DND-41 (cell line): Measurements from ENCODE around the gene SUSD6.

Source experiments
- ATAC-seq: fragments of 200-7000 bp; cut with Tn5 transposase; 3 replicates; pipeline ENCODE4 v1.9.1; 2021; ENCODE audit warnings: low read depth; ENCODE audit not compliant: insufficient read depth
- DNase-seq: peaks from one replicate; pipeline ENCODE4 v3.0.0-alpha.2; 2020
- H2AFZ ChIP-seq: 2 replicates; pipeline ENCODE4 v1.6.0; 2012; ENCODE audit warnings: low read depth, low read length
- H3K27ac ChIP-seq: 2 replicates; pipeline ENCODE4 v1.5.1; 2012; ENCODE audit warnings: low read length, inconsistent platforms
- H3K27me3 ChIP-seq: fragments of 200-600 bp; sonication (generic); 2 replicates; pipeline ENCODE4 v1.6.0; 2012; ENCODE audit warnings: low read length, mild to moderate bottlenecking, inconsistent platforms; ENCODE audit not compliant: insufficient read depth, poor library complexity
- H3K36me3 ChIP-seq: 2 replicates; pipeline ENCODE4 v1.5.1; 2012; ENCODE audit warnings: low read length, inconsistent platforms; ENCODE audit not compliant: insufficient read depth
- H3K4me1 ChIP-seq: 2 replicates; pipeline ENCODE4 v1.5.1; 2012; ENCODE audit warnings: mild to moderate bottlenecking, low read length; ENCODE audit not compliant: insufficient read depth
- H3K4me2 ChIP-seq: 2 replicates; pipeline ENCODE4 v1.6.0; 2012; ENCODE audit warnings: mild to moderate bottlenecking, moderate library complexity, low read length, inconsistent platforms; ENCODE audit not compliant: insufficient read depth
- H3K4me3 ChIP-seq, 2 experiments: fragments of 200-600 bp in 1 of 2; shearing (Covaris generic) in 1 of 2; 2 replicates each; pipeline ENCODE4 v1.5.1; 2012 to 2016; ENCODE audit warnings: inconsistent platforms in 2 of 2, low read length in 2 of 2, mild to moderate bottlenecking in 2 of 2, low read depth in 1 of 2, moderate library complexity in 1 of 2
- H3K79me2 ChIP-seq: 2 replicates; pipeline ENCODE4 v1.6.0; 2012; ENCODE audit warnings: low read length, inconsistent platforms; ENCODE audit not compliant: insufficient read depth
- H3K9ac ChIP-seq: 2 replicates; pipeline ENCODE4 v1.6.0; 2012; ENCODE audit warnings: low read depth, mild to moderate bottlenecking, inconsistent platforms, low read length, moderate library complexity
- H3K9me3 ChIP-seq: 2 replicates; pipeline ENCODE4 v1.5.1; 2012; ENCODE audit warnings: low read length, moderate library complexity, mild to moderate bottlenecking, inconsistent platforms; ENCODE audit not compliant: insufficient read depth, severe bottlenecking
- H4K20me1 ChIP-seq: 2 replicates; pipeline ENCODE4 v1.6.0; 2012; ENCODE audit warnings: low read length; ENCODE audit not compliant: insufficient read depth
- CTCF ChIP-seq: IDR thresholded peaks from 2 replicates; pipeline ENCODE4 v1.5.1; 2012; ENCODE audit warnings: borderline replicate concordance, low read length, moderate library complexity, mild to moderate bottlenecking; ENCODE audit not compliant: poor library complexity, severe bottlenecking; ENCODE audit errors: extremely low read depth
- EZH2 ChIP-seq: IDR thresholded peaks from 3 replicates; pipeline ENCODE4 v1.6.1; 2012; ENCODE audit warnings: borderline replicate concordance, low read depth, mild to moderate bottlenecking, moderate library complexity, low read length, inconsistent platforms; ENCODE audit not compliant: severe bottlenecking

SUSD6 gene

GRCh38 chr14:69666690-69667211 lies 55.4 kb downstream of the SUSD6 start:
- no peak overlapping the region for H3K4me2 ChIP-seq
- no peak for TF ChIP-seq CTCF
- TF ChIP-seq EZH2, result no peak
- peaks cover 8% of the 10 kb centered on the region; the same call in 1 of the 2 replicates for H4K20me1 ChIP-seq
- DNase-seq, result no peak
- H3K79me2 ChIP-seq, result no peaks in the 10 kb centered on the region; the same call in 1 of the 2 replicates
- H3K4me1 ChIP-seq, result no peaks in the 10 kb centered on the region
- H3K9ac ChIP-seq, result no peak overlapping the region
- no peaks in the 10 kb centered on the region for H3K36me3 ChIP-seq
- H3K9me3 ChIP-seq, result no peaks in the 10 kb centered on the region
- no peak overlapping the region for H3K27ac ChIP-seq
- no peaks in the 10 kb centered on the region for H3K27me3 ChIP-seq
- H3K4me3 ChIP-seq, result no peak overlapping the region
- ATAC-seq, result no peak
- no peak overlapping the region for H2AFZ ChIP-seq

- H3K27me3 ChIP-seq, result no peaks in the 10 kb centered on the region
- DNase-seq (no peak), ATAC-seq (no peak)
- H3K27ac ChIP-seq, result no peak overlapping the region
- no peaks in the 10 kb centered on the region for H3K9me3 ChIP-seq
- H3K4me2 ChIP-seq, result no peak overlapping the region
- H3K9ac ChIP-seq, result no peak overlapping the region
- H3K4me1 ChIP-seq, result no peaks in the 10 kb centered on the region
- no peak for TF ChIP-seq CTCF
- no peak for TF ChIP-seq EZH2
- H4K20me1 ChIP-seq, result peaks cover 14% of the 10 kb centered on the region
- no peaks in the 10 kb centered on the region for H3K36me3 ChIP-seq
- H3K79me2 ChIP-seq, result no peaks in the 10 kb centered on the region; the same call in 1 of the 2 replicates
- no peak overlapping the region for H2AFZ ChIP-seq
- H3K4me3 ChIP-seq, result no peak overlapping the region
These were observed 56.5 kb downstream of the SUSD6 start for GRCh38 chr14:69667938-69668335.

GRCh38 chr14:69669375-69669774 lies 58.0 kb downstream of the SUSD6 start:
- Histone ChIP-seq H3K4me2 (no peak overlapping the region), H3K9ac (no peak overlapping the region), H2AFZ (no peak overlapping the region), H3K27ac (no peak overlapping the region), H4K20me1 (peaks cover 14% of the 10 kb centered on the region), H3K4me3 (no peak overlapping the region), H3K79me2 (no peaks in the 10 kb centered on the region; the same call in 1 of the 2 replicates), H3K4me1 (no peaks in the 10 kb centered on the region), H3K27me3 (no peaks in the 10 kb centered on the region), H3K36me3 (no peaks in the 10 kb centered on the region), H3K9me3 (no peaks in the 10 kb centered on the region)
- DNase-seq (no peak), ATAC-seq (no peak)
- TF ChIP-seq EZH2, result no peak

- no peaks in the 10 kb centered on the region for H3K36me3 ChIP-seq
- H3K27ac ChIP-seq, result no peak overlapping the region
- no peak overlapping the region for H3K9ac ChIP-seq
- H2AFZ ChIP-seq, result no peak overlapping the region
- H3K27me3 ChIP-seq, result no peaks in the 10 kb centered on the region
- peaks cover 14% of the 10 kb centered on the region for H4K20me1 ChIP-seq
- no peaks in the 10 kb centered on the region for H3K4me1 ChIP-seq
- TF ChIP-seq CTCF, result no peak
- no peak for TF ChIP-seq EZH2
- ATAC-seq (no peak), DNase-seq (no peak)
- no peak overlapping the region for H3K4me2 ChIP-seq
- H3K4me3 ChIP-seq, result no peak overlapping the region
- no peaks in the 10 kb centered on the region; the same call in 1 of the 2 replicates for H3K79me2 ChIP-seq
- H3K9me3 ChIP-seq, result no peaks in the 10 kb centered on the region
These were observed 58.7 kb downstream of the SUSD6 start for GRCh38 chr14:69670093-69670492.
